ENCODE results near the gene SCN1B.
"Not testable (repeated sequence)": the region's sequence is repeated elsewhere in the genome, so short reads cannot be mapped to it uniquely, and the experiment has no call there.

Gene SCN1B

DNA sequence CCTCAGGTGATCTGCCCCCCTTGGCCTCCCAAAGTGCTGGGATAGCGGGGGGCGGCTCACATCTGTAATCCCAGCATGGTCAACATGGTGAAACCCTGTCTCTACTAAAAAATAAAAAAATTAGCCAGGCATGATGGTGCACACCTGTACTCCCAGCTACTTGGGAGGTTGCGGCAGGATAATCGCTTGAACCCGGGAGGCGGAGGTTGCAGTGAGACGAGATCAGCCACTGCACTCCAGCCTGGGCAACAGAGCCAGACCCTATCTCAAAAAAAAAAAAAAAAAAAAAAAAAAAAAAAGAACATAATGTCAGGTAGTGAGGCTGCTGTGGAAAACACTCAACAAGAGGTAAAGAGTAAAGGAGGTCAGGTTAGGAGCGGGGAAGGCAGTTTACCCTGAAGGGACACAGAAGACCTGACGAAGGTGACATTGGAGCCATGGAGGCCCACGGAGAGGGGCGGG is 964 bp upstream of the SCN1B start:
- not testable (repeated sequence) for H3K9me3 ChIP-seq (ENCODE audit: control insufficient read depth, insufficient read depth, low read depth, low read length); H3K4me3 ChIP-seq (ENCODE audit: low read depth, low read length); H3K27ac ChIP-seq (ENCODE audit: extremely low read depth, low read depth, low read length)
- Histone ChIP-seq H3K4me1 (ENCODE audit: control insufficient read depth, insufficient read depth, low read length) (peaks cover 14% of the 10 kb centered on the region), H3K36me3 (ENCODE audit: control insufficient read depth in 2 of 2, insufficient read depth in 1 of 2, low read length in 2 of 2) (peaks cover 44 to 53% of the 10 kb centered on the region in 2 experiments)
- POLR2A ChIA-PET: interaction anchor here (0.7 to 1.4 kb wide), 4 partner anchors 21 to 261 kb away, joined by 3 to 6 read pairs (median 5); partner anchors contain the start of gene GRAMD1A
- TF ChIP-seq, protein P1, sequence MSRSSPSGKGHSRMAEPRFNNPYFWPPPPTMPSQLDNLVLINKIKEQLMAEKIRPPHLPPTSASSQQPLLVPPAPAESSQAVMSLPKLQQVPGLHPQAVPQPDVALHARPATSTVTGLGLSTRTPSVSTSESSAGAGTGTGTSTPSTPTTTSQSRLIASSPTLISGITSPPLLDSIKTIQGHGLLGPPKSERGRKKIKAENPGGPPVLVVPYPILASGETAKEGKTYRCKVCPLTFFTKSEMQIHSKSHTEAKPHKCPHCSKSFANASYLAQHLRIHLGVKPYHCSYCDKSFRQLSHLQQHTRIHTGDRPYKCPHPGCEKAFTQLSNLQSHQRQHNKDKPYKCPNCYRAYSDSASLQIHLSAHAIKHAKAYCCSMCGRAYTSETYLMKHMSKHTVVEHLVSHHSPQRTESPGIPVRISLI (tag by site-specific recombination; IDR thresholded peaks at IDR 0.05): peak; percentile 99
- TF ChIP-seq, protein P2, sequence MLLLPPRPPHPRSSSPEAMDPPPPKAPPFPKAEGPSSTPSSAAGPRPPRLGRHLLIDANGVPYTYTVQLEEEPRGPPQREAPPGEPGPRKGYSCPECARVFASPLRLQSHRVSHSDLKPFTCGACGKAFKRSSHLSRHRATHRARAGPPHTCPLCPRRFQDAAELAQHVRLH (tag by site-specific recombination; IDR thresholded peaks at IDR 0.05): peak; percentile 67; the same call in 1 of the 2 replicates
- 0 out of 2 replicates have a peak, but pooled peaks have one; percentile 11 for TF ChIP-seq ZNF843 (tag by site-specific recombination; IDR thresholded peaks at IDR 0.05)
- peak; percentile 96 for TF ChIP-seq ZNF121 (tag by site-specific recombination; IDR thresholded peaks at IDR 0.05)
- TF ChIP-seq ZXDB (tag by site-specific recombination; IDR thresholded peaks at IDR 0.05): 0 out of 2 replicates have a peak, but pooled peaks have one; percentile 12
- TF ChIP-seq, protein P3, sequence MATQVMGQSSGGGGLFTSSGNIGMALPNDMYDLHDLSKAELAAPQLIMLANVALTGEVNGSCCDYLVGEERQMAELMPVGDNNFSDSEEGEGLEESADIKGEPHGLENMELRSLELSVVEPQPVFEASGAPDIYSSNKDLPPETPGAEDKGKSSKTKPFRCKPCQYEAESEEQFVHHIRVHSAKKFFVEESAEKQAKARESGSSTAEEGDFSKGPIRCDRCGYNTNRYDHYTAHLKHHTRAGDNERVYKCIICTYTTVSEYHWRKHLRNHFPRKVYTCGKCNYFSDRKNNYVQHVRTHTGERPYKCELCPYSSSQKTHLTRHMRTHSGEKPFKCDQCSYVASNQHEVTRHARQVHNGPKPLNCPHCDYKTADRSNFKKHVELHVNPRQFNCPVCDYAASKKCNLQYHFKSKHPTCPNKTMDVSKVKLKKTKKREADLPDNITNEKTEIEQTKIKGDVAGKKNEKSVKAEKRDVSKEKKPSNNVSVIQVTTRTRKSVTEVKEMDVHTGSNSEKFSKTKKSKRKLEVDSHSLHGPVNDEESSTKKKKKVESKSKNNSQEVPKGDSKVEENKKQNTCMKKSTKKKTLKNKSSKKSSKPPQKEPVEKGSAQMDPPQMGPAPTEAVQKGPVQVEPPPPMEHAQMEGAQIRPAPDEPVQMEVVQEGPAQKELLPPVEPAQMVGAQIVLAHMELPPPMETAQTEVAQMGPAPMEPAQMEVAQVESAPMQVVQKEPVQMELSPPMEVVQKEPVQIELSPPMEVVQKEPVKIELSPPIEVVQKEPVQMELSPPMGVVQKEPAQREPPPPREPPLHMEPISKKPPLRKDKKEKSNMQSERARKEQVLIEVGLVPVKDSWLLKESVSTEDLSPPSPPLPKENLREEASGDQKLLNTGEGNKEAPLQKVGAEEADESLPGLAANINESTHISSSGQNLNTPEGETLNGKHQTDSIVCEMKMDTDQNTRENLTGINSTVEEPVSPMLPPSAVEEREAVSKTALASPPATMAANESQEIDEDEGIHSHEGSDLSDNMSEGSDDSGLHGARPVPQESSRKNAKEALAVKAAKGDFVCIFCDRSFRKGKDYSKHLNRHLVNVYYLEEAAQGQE (tag by site-specific recombination; IDR thresholded peaks at IDR 0.05): 0 out of 2 replicates have a peak, but pooled peaks have one; percentile 11
- 0 out of 2 replicates have a peak, but pooled peaks have one; percentile 8 for TF ChIP-seq ZBTB17 (tag by site-specific recombination; IDR thresholded peaks at IDR 0.05)
- TF ChIP-seq, protein P4, sequence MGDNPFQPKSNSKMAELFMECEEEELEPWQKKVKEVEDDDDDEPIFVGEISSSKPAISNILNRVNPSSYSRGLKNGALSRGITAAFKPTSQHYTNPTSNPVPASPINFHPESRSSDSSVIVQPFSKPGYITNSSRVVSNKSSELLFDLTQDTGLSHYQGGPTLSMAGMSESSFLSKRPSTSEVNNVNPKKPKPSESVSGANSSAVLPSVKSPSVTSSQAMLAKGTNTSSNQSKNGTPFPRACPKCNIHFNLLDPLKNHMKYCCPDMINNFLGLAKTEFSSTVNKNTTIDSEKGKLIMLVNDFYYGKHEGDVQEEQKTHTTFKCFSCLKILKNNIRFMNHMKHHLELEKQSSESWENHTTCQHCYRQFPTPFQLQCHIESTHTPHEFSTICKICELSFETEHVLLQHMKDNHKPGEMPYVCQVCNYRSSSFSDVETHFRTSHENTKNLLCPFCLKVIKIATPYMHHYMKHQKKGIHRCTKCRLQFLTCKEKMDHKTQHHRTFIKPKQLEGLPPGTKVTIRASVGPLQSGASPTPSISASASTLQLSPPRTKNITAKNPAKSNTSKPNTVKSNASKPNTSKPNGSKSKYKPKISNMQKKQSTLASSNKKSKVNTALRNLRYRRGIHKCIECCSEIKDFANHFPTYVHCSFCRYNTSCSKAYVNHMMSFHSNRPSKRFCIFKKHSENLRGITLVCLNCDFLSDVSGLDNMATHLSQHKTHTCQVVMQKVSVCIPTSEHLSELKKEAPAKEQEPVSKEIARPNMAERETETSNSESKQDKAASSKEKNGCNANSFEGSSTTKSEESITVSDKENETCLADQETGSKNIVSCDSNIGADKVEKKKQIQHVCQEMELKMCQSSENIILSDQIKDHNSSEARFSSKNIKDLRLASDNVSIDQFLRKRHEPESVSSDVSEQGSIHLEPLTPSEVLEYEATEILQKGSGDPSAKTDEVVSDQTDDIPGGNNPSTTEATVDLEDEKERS (tag by site-specific recombination; IDR thresholded peaks at IDR 0.05): 0 out of 2 replicates have a peak, but pooled peaks have one; percentile 45
- CTCF ChIA-PET: interaction anchor here (0.6 to 5.1 kb wide), 3 partner anchors 16 to 52 kb away, joined by 3 to 57 read pairs (median 3); no protein-coding TSS in a partner anchor

DNA sequence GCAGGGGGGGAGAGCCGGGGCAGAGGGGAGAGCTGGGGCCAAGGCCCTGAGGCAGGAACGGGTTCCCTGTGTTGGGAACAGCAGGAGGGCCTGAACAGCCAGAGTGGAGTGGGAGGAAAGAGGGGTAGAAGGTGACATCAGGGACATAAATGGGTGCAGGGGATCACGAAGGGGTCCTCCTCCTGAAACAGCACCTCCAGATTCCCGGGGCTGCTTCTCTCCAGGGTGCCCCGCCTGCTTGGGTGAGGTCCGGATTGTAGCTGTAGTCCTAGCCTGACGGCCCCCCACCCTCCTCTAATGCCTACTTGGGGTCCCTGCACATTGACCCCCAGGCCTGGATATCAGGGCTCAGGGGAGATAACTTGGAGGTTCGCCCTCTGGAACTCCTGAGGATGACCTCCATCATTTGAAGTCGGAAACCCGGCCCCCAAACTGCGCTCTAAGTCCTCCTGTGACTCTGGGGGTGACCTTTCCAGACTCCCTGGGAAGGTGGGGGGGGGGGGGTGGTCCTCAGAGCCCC is 473 bp upstream of the SCN1B start:
- ChIA-PET POLR2A (interaction anchor here (1.0 to 1.4 kb wide), 2 partner anchors 22 to 30 kb away, joined by 3 to 5 read pairs; partner anchors contain the start of gene GRAMD1A), CTCF (interaction anchor here (1.3 kb wide), 1 partner anchor 15 kb away, joined by 4 read pairs; no protein-coding TSS in a partner anchor)
- Histone ChIP-seq H3K9me3 (ENCODE audit: control insufficient read depth, insufficient read depth, low read depth, low read length) (no peaks in the 10 kb centered on the region), H3K4me3 (ENCODE audit: low read depth, low read length) (peak overlapping the region; percentile 33), H3K36me3 (ENCODE audit: control insufficient read depth in 2 of 2, insufficient read depth in 1 of 2, low read length in 2 of 2) (peaks cover 39 to 52% of the 10 kb centered on the region in 2 experiments), H3K27ac (ENCODE audit: extremely low read depth, low read depth, low read length) (peak overlapping the region; percentile 31; the same call in 1 of the 2 replicates), H3K4me1 (ENCODE audit: control insufficient read depth, insufficient read depth, low read length) (peaks cover 14% of the 10 kb centered on the region)
- TF ChIP-seq ZNF214 (tag by site-specific recombination; IDR thresholded peaks at IDR 0.05; ENCODE audit: borderline replicate concordance) (no peak), SP2 (tag by site-specific recombination; IDR thresholded peaks at IDR 0.05) (no peak; the same call in 1 of the 2 replicates), ZFP3 (tag by site-specific recombination; IDR thresholded peaks at IDR 0.05; ENCODE audit: low read depth) (no peak), ZBTB48 (tag by site-specific recombination; IDR thresholded peaks at IDR 0.05) (peak; percentile 56; the same call in 1 of the 2 replicates), ZNF302 (tag by site-specific recombination; IDR thresholded peaks at IDR 0.05; ENCODE audit: low read depth) (no peak), ZNF239 (tag by site-specific recombination; IDR thresholded peaks at IDR 0.05) (no peak), ZNF843 (tag by site-specific recombination; IDR thresholded peaks at IDR 0.05) (0 out of 2 replicates have a peak, but pooled peaks have one; percentile 1), ZNF335 (tag by site-specific recombination; conservative IDR thresholded peaks at IDR 0.05) (peak; percentile 94), ZNF830 (tag by site-specific recombination; IDR thresholded peaks at IDR 0.05; ENCODE audit: low read depth) (no peak)
- TF ChIP-seq, protein P5, sequence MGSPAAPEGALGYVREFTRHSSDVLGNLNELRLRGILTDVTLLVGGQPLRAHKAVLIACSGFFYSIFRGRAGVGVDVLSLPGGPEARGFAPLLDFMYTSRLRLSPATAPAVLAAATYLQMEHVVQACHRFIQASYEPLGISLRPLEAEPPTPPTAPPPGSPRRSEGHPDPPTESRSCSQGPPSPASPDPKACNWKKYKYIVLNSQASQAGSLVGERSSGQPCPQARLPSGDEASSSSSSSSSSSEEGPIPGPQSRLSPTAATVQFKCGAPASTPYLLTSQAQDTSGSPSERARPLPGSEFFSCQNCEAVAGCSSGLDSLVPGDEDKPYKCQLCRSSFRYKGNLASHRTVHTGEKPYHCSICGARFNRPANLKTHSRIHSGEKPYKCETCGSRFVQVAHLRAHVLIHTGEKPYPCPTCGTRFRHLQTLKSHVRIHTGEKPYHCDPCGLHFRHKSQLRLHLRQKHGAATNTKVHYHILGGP (tag by site-specific recombination; IDR thresholded peaks at IDR 0.05): no peak
- TF ChIP-seq, protein P6, sequence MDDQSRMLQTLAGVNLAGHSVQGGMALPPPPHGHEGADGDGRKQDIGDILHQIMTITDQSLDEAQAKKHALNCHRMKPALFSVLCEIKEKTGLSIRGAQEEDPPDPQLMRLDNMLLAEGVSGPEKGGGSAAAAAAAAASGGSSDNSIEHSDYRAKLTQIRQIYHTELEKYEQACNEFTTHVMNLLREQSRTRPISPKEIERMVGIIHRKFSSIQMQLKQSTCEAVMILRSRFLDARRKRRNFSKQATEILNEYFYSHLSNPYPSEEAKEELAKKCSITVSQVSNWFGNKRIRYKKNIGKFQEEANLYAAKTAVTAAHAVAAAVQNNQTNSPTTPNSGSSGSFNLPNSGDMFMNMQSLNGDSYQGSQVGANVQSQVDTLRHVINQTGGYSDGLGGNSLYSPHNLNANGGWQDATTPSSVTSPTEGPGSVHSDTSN (CRISPR knock-in tag; IDR thresholded peaks at IDR 0.05): no peak
- TF ChIP-seq, protein P7, sequence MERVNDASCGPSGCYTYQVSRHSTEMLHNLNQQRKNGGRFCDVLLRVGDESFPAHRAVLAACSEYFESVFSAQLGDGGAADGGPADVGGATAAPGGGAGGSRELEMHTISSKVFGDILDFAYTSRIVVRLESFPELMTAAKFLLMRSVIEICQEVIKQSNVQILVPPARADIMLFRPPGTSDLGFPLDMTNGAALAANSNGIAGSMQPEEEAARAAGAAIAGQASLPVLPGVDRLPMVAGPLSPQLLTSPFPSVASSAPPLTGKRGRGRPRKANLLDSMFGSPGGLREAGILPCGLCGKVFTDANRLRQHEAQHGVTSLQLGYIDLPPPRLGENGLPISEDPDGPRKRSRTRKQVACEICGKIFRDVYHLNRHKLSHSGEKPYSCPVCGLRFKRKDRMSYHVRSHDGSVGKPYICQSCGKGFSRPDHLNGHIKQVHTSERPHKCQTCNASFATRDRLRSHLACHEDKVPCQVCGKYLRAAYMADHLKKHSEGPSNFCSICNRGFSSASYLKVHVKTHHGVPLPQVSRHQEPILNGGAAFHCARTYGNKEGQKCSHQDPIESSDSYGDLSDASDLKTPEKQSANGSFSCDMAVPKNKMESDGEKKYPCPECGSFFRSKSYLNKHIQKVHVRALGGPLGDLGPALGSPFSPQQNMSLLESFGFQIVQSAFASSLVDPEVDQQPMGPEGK (tag by site-specific recombination; IDR thresholded peaks at IDR 0.05): peak; percentile 79

All from HEK293 (cell line).